ENCODE results near the gene OSBPL7. TPM values are rescaled to one million over a fixed set of nuclear protein-coding genes. Genes with fewer than 3 reads are reported as not detected.
"Not testable (repeated sequence)": the region's sequence is repeated elsewhere in the genome, so short reads cannot be mapped to it uniquely, and the experiment has no call there.

OSBPL7 gene
- total RNA-seq, 2 donors from 2014 or later: 58.9 to 87.0 TPM

DNA sequence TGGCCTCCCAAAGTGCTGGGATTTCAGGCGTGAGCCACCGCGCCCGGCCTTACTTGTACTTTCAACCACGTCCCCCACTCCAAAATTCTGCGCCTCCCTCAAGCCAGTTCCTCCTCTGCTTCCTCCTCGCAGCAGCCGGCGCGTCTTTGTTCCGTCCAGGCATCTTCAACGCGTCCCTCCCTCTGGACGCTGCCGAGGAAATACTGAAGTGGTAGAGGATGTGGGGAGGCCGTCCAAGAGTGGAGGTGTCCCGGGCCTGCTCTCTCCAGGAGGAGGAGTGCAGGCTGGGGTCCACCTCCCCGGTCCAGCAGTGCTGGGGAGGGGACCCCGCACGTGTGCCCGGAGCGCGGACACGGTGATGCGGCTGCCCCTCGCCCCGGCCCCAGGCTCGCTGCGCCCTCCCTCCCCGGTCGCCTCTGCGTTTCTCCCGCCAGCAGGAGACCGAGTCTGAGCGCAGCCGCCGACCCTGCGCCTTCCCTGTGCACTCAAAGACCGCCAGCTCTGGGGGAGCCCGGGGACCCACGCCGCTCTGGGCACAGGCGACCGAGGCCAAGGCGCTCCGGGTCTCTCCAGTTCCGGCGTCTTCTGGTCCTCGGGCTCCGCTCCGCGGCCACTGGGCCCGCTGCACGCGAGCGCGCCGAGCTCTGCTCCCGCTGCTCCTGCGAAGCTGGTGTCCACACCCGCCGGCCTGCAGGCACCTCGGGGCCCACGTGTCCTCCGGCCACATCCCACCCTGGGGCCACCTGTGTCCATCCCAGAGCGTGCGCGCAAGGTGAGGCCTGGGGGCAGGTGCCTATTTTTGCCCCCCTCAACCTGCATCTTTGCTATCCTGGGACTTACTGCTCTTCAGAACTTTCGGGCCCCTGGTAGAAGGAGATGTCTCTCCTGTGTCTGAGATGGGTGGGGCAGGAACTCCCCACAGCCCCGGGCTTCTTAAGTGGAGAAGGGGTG is 31.7 kb downstream of the OSBPL7 start:
- intact Hi-C loops (cut with DNase I, micrococcal nuclease): loop anchor here in 1 of 2 donors (10.0 kb wide), 1 partner anchor 125 kb away; no protein-coding TSS in a partner anchor
- peak; percentile 90 for ATAC-seq
- DNase-seq: peak in 1 of 2 donors; percentile 50

DNA sequence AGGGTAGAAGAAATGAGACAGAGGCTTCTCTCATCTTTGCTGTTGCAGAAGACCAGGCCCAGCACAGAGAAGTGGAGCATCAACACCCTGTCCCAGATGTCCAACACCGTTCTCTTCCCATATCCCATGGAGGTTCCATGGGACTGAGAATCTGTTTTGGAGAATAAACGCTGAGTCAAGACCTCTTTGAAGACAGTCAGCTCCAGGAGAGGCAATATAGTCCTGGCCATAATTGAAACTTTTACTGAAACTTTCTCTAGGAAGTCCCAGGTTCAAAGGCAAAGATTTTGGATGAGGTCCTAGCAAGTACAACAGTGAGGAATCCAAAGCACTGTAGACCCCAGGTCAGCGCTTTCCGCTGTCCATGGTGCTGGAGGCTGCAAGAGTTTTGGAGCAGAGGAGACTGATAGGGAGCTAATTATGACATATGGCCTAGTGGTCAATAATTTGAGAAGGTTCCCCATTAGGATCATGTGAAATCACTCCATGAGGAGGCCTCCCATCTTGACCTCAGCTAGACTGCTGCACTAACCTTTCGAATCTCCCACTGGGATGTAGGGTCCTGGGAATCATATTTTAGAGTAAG is 36.0 kb downstream of the OSBPL7 start:
- intact Hi-C loops (cut with DNase I, micrococcal nuclease): loop anchor here in 1 of 2 donors (10.0 kb wide), 1 partner anchor 121 kb away; no protein-coding TSS in a partner anchor
- DNase-seq: no peak
- no peak for ATAC-seq

DNA sequence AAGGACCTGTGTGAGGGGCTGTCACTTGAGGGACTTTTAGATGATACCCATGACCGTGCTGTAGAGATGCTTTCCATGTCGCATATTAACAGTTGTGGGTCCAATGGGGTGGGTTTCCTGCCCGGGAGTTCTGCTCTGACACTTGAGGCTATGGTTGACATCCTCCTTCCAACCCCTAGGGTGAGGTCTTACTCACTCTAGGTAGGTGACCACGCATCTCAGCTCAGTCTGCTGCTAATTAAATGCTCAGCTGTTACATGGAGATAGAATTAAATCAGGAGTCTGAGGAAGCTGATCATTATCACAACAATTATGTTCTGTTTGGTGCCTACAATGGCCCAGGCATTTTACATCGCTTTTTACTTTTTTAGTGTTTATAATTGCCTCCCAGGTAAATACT is 40.2 kb downstream of the OSBPL7 start:
- ATAC-seq (no peak), DNase-seq (no peak)
- intact Hi-C loops (cut with DNase I, micrococcal nuclease): loop anchor here in 1 of 2 donors (10.0 kb wide), 1 partner anchor 117 kb away; no protein-coding TSS in a partner anchor

GRCh38 chr17:47778184-47778635 is 43.4 kb downstream of the OSBPL7 start:
- intact Hi-C loops (cut with DNase I, micrococcal nuclease): no loop called here
- ATAC-seq (no peak), DNase-seq (no peak)

GRCh38 chr17:47776330-47777197 is 45.0 kb downstream of the OSBPL7 start:
- intact Hi-C loops (cut with DNase I, micrococcal nuclease): no loop called here
- no peak for DNase-seq
- peak; percentile 90 for ATAC-seq

DNA sequence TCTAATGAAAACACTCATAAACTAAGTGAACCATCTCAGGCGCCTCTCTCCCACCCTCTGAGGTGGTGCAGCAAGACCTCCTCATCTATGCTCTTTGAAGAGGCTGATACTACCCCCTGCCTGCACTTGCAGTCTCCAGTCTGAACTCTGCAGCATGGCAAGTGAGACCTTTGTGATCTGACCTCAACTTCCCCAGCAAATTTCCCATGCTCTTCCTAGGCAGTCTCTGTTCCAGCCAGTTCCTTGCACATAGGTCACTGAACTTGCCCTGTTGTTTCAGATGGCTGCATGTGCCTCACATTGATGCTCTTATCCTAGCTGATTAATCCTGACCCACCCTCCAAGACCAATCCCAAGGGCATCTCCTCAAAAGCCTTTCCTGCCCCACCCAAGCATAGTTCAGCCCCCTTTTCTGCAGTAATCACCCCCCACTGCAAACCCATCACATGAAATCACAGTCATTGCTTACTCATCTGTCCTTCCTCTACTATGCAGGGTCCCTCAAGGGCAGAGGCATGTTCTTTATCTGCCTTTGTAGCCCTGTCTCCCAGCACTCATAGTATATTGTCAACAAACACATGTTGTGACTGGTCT is 46.5 kb downstream of the OSBPL7 start:
- intact Hi-C loops (cut with DNase I, micrococcal nuclease): no loop called here
- ATAC-seq (no peak), DNase-seq (no peak)

DNA sequence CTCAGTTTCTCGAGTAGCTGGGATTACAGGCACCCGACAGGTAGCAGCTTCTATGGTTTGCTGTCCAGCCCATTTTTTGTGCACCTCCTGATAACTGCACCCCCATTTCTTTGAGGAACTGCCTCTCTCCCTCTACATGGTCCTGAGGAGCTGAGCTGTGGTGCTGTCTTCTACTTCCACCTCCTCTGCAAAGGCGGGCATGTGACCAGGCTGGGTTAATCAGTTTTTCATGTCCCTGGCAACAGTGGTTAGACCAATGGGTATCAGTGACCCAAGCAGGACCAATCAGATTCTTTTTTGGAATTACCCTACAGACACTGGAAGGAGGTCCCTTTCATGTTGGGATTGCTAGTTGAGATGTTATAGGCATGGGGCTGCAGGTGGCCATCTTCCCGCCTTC is 47.3 kb downstream of the OSBPL7 start:
- ATAC-seq (no peak), DNase-seq (no peak)
- intact Hi-C loops (cut with DNase I, micrococcal nuclease): no loop called here

DNA sequence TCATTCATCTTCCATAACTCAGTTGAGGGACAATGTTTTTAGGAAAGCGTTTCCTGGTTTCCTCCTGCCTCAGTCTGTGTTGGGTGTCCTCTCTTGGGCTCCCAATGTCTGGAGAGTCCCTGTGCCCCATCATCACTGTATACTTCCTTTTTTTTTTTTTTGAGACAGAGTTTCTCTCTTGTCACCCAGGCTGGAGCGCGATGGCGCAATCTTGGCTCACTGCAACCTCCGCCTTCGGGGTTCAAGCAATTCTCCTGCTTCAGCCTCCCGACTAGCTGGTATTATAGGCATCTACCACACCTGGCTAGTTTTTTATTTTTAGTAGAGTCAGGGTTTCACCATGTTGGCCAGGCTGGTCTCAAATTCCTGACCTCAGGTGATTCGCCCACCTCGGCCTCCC is 47.9 kb downstream of the OSBPL7 start:
- ATAC-seq; intact Hi-C loops (cut with DNase I, micrococcal nuclease); DNase-seq: not testable (repeated sequence)

DNA sequence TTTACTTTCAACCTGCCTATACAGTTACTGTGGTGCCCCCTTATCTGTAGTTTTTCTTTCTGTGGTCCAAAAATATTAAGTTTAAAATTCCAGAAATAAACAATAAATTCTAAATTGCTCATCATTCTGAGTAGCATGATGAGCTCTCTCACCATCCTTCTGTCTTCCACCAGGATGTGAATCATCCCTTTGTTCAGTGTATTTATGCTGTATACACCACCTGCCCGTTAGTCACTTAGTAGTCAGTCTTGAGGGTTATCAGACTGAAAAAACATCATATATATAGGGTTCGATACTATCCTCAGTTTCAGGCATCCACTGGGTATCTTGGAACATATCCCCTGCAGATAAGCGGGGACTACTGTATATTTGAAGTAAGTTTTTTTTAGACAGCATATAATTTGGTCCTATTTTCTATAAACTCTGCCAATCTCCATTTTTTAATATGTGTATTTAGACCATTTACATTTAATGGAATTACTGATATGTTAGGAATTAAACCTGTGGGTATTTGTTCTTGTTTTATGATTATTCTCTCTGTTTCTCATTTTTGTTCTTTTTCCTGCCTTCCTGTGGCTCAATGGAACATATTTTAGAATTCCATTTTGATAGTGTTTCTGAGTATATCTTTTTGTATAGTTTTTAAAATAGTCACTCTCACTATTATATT is 57.5 kb downstream of the OSBPL7 start:
- DNase-seq: no peak
- no peak for ATAC-seq
- intact Hi-C loops (cut with DNase I, micrococcal nuclease): no loop called here

GRCh38 chr17:47762728-47763127 is 58.9 kb downstream of the OSBPL7 start:
- intact Hi-C loops (cut with DNase I, micrococcal nuclease): no loop called here
- ATAC-seq (no peak), DNase-seq (no peak)

- intact Hi-C loops (cut with DNase I, micrococcal nuclease): no loop called here
- DNase-seq (no peak), ATAC-seq (no peak)
Measured at GRCh38 chr17:47760409-47761140, 61.0 kb downstream of the OSBPL7 start.

GRCh38 chr17:47757386-47757785 is 64.2 kb downstream of the OSBPL7 start:
- ATAC-seq (no peak), DNase-seq (no peak)
- intact Hi-C loops (cut with DNase I, micrococcal nuclease): no loop called here

Other genes starting within 250 kb of the OSBPL7 start
- gene KPNB1, start 171.9 kb downstream of the OSBPL7 start, total RNA-seq: 100 to 1,000 TPM; 176 to 228 TPM
- 1 to 10 TPM; 1.5 to 3.8 TPM for gene TBKBP1, start 127.6 kb downstream of the OSBPL7 start, total RNA-seq
- under 1 TPM; 0.34 to 0.56 TPM for gene TBX21, start 88.6 kb downstream of the OSBPL7 start, total RNA-seq
- gene MRPL10, start 9.7 kb upstream of the OSBPL7 start, total RNA-seq: 10 to 100 TPM; 31.5 to 37.5 TPM
- under 1 TPM in 1 of 2 donors, not detected in 1; 0.42 TPM for gene LRRC46, start 9.9 kb upstream of the OSBPL7 start, total RNA-seq
- gene SCRN2, start 19.5 kb upstream of the OSBPL7 start, total RNA-seq: 10 to 100 TPM; 51.0 to 53.7 TPM
- 10 to 100 TPM in 1 of 2 donors, 1 to 10 TPM in 1; 4.4 to 20.5 TPM for gene SP6, start 29.4 kb upstream of the OSBPL7 start, total RNA-seq
- gene SP2, start 74.4 kb upstream of the OSBPL7 start, total RNA-seq: 10 to 100 TPM; 21.7 to 22.3 TPM
- gene PNPO, start 119.8 kb upstream of the OSBPL7 start, total RNA-seq: 10 to 100 TPM; 24.9 to 26.0 TPM
- 100 to 1,000 TPM; 237 to 279 TPM for gene PRR15L, start 136.1 kb upstream of the OSBPL7 start, total RNA-seq
- 100 to 1,000 TPM; 136 to 187 TPM for gene CDK5RAP3, start 149.3 kb upstream of the OSBPL7 start, total RNA-seq
- gene COPZ2, start 216.0 kb upstream of the OSBPL7 start, total RNA-seq: 1 to 10 TPM; 7.1 to 8.7 TPM
- gene NFE2L1, start 226.6 kb upstream of the OSBPL7 start, total RNA-seq: 100 to 1,000 TPM; 223 to 245 TPM